ENCODE data around the gene AKR1C3.

GRCh38 chr10:5107860-5108526 is 13.8 kb downstream of the AKR1C3 start:
- TF ChIP-seq POLR2AphosphoS5 (IDR thresholded peaks at IDR 0.05; ENCODE audit: low read depth, low read length), result no peak
- no peak for TF ChIP-seq TCF7L2 (IDR thresholded peaks at IDR 0.05; ENCODE audit: low read depth, low read length)

Data from Panc1 (cell line).